Hepatocyte (in vitro differentiated cells): ENCODE results near the gene PTPRZ1.

ENCODE experiments used
- CTCF ChIP-seq: fragments of 200-600 bp; sonication (generic); IDR thresholded peaks from 2 replicates; pipeline ENCODE4 v1.5.1; 2016; ENCODE audit warnings: antibody characterized with exemption, mild to moderate bottlenecking; ENCODE audit not compliant: poor library complexity
- EZH2phosphoT487 ChIP-seq: fragments of 200-600 bp; sonication (generic); IDR thresholded peaks from one replicate; pipeline ENCODE4 v1.6.1; 2018; ENCODE audit warnings: antibody characterized with exemption, mild to moderate bottlenecking, low read depth, moderate library complexity; ENCODE audit not compliant: unreplicated experiment, severe bottlenecking

- TF ChIP-seq EZH2phosphoT487 (no peak), CTCF (no peak)
These were observed 58.4 kb downstream of the PTPRZ1 start for GRCh38 chr7:121931149-121931902.
